Measurements from ENCODE around the gene GRK5. TPM values are rescaled to one million over a fixed set of nuclear protein-coding genes. Genes with fewer than 3 reads are reported as not detected.
A peak's percentile ranks its signal among the peaks of the same experiment; 100 is the strongest.

GRK5 gene
- total RNA-seq, 2 donors from 2014 or later = 24.8 to 28.1 TPM

DNA sequence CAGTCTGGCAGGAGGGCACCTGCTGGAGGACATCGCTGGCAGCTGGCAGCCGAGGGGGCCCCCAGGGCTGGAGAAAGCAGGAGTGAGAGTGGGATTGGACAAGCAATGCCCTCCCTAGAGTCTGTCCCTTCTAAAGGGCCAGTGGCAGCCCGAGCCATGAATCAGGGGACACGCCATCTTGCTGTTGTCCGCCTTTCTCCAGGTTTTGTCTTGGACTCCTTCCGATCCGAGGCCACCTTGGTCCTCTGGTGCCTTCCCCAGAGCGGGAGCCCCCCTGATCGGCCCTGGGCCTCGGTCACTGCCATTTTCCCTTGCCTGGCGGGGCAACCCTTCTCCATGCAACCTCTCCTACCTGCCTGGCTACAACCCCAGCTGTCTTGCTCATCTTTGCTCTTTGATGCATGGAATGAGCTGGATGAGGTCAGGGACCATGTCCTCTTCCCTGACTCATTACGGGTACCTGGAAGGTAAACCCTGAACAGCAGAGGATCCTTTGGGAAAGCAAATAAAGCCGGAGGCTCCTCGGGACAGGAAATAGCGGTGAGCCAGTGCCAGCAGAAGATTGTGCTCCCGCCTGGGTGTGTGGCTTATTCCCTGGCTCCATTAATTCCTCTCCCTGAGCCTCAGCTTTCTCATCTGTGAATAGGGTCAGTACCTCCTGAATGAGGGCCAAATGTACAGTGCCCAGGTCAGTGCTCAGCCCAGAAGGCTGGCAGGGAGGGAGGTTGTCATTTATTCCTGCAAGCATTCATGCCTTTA, 112.0 kb downstream of the GRK5 start:
- DNase-seq (no peak), ATAC-seq (replicated peaks in 1 of 2) (no peak)
- Mint-ChIP-seq H3K4me3 (no peak overlapping the region), H3K27ac (no peak overlapping the region), H3K27me3 (ENCODE audit: low read depth) (no peaks in the 10 kb centered on the region), H3K9me3 (no peaks in the 10 kb centered on the region), H3K36me3 (ENCODE audit: insufficient read depth in 2 of 2) (no peaks in the 10 kb centered on the region), H3K4me1 (ENCODE audit: low read depth) (peaks cover 60% of the 10 kb centered on the region)

DNA sequence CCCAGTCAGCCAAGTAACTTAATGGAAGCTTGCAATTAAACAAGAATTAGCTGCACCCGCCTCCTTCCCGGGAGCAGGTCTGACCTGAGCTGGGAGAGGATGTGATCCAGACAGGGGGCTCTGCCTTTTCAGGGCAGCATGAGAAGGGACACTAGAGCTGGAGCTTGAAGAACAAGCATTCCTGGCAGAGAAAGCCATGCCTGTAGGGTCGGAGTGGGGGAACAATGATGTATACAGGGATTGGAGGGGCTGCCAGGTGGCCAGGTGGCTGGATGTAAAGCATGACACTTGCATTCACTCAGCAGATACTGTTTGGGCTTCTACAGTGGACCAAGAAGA, 112.5 kb downstream of the GRK5 start:
- H3K27me3 Mint-ChIP-seq (ENCODE audit: low read depth) = no peaks in the 10 kb centered on the region
- ATAC-seq (replicated peaks in 1 of 2) (no peak), DNase-seq (no peak)
- H3K27ac Mint-ChIP-seq = no peak overlapping the region
- H3K4me1 Mint-ChIP-seq (ENCODE audit: low read depth) = peaks cover 54% of the 10 kb centered on the region
- no peak overlapping the region for H3K4me3 Mint-ChIP-seq
- H3K9me3 Mint-ChIP-seq = no peaks in the 10 kb centered on the region
- no peaks in the 10 kb centered on the region for H3K36me3 Mint-ChIP-seq (ENCODE audit: insufficient read depth in 2 of 2)

DNA sequence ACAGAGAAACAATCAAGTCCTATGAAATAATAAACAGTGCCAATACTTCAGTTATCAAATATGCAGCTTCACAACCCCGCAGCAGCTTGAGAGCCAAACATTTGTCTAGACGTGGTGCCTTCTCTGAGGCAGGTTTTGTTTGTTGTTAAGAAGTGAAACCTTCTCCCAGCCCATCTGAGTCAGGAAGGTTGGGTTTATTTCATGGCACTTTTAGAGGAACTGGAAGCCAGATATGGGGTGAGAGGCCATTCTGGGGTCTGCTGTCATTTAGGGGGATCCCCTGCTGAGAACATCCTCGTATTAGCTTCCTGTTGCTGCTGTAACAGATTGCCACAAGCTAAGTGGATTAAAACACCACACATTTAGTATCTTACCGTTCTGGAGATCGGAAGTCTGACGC, 113.6 kb downstream of the GRK5 start:
- Mint-ChIP-seq H3K4me3 (no peak overlapping the region), H3K36me3 (ENCODE audit: insufficient read depth in 2 of 2) (no peaks in the 10 kb centered on the region), H3K27me3 (ENCODE audit: low read depth) (no peaks in the 10 kb centered on the region), H3K4me1 (ENCODE audit: low read depth) (peaks cover 44% of the 10 kb centered on the region), H3K9me3 (no peaks in the 10 kb centered on the region), H3K27ac (no peak overlapping the region)
- ATAC-seq (replicated peaks in 1 of 2) (no peak), DNase-seq (no peak)

DNA sequence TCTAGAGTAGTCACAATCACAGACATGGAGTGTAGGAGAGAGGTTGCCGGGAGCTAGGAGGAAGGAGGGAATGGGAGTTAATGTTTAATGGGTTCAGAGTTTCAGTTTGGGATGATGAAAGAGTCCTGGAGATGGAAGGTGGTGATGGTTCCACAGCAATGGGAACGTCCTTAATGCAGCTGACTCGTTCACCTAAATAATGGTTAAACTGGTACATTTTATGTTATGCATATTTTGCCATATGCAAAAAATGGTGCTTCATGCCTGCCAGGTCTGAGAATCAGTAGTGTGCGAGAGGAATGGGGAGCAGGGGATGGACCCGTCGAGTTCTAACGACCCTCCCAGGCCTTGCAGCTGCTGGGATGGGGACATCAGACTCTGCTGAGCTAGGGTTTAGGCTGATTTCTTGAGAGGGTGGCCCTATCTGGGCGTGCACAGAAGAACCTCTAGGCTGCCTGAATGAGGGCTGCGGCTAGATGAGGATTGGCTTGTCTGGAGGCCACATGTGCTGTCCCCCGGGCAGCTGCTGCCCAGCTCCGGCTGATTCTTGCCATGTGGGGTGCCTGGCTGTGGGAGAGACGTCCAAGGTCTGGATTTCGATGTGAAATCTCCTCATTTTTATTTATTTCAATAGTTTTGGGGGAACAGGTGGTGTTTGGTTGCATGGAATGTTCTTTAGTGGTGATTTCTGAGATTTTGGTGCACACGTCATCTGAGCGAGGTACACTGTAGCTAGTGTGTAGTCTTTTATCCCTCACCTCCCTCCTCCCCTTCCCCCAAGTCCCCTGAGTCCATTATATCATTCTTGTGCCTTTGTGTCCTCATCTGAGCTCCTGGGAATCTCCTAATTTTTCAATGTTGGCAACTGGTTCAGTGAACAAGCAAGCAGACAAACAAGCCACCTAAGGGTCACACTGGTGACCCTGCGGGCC, 116.0 kb downstream of the GRK5 start:
- no peak overlapping the region for H3K4me3 Mint-ChIP-seq
- ATAC-seq (replicated peaks in 1 of 2) (no peak), DNase-seq (no peak)
- H3K4me1 Mint-ChIP-seq (ENCODE audit: low read depth) = peaks cover 31% of the 10 kb centered on the region
- no peaks in the 10 kb centered on the region for H3K27me3 Mint-ChIP-seq (ENCODE audit: low read depth)
- no peaks in the 10 kb centered on the region for H3K9me3 Mint-ChIP-seq
- H3K27ac Mint-ChIP-seq = no peak overlapping the region
- H3K36me3 Mint-ChIP-seq (ENCODE audit: insufficient read depth in 2 of 2) = no peaks in the 10 kb centered on the region

DNA sequence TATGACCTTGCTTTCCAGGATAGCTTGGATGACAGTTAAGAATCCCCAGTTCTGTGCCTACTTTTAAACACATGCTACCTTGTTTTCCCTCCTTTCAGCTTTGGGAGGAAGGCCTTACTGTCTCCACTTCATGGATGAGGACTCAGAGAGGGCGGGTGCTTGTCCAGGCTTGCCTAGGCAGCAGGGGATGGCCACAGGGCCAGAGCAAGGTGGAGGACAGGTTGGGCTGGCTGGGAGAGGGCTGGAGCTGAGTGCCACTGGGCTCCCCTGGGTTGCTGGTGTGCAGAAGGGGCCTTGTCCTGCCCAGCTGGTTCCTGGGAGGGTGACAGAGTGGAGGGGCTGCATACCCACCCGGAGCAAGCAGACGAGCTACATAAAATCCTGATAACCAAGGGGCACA, 117.8 kb downstream of the GRK5 start:
- DNase-seq (no peak), ATAC-seq (replicated peaks in 1 of 2) (no peak)
- Mint-ChIP-seq H3K4me3 (no peak overlapping the region), H3K27me3 (ENCODE audit: low read depth) (no peaks in the 10 kb centered on the region), H3K4me1 (ENCODE audit: low read depth) (peaks cover 26% of the 10 kb centered on the region), H3K36me3 (ENCODE audit: insufficient read depth in 2 of 2) (no peaks in the 10 kb centered on the region), H3K27ac (no peak overlapping the region), H3K9me3 (no peaks in the 10 kb centered on the region)

DNA sequence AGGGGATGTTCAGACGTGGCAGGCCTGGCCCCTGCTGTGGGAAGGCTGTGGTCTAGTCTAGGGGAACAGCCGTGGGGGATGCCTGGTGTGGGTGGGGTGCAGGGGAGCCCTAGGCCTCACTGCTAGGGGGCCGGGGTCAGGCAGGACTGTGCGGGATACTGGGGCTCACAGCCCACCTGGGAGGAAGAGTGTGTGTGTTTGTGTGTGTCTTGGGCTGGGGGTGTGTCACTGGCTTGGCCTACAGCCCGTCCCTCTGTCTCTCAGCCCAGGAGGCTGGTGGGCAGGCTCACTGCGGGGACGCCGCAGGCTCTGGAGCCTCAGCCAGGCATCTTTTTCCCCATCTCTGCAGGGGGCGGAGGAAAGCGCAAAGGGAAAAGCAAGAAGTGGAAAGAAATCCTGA, 118.8 kb downstream of the GRK5 start:
- Mint-ChIP-seq H3K27ac (no peak overlapping the region), H3K4me3 (no peak overlapping the region), H3K4me1 (ENCODE audit: low read depth) (peaks cover 18% of the 10 kb centered on the region), H3K27me3 (ENCODE audit: low read depth) (no peaks in the 10 kb centered on the region), H3K9me3 (no peaks in the 10 kb centered on the region), H3K36me3 (ENCODE audit: insufficient read depth in 2 of 2) (peaks cover 0 to 2% of the 10 kb centered on the region in 2 donors)
- DNase-seq (no peak), ATAC-seq (replicated peaks in 1 of 2) (no peak)

DNA sequence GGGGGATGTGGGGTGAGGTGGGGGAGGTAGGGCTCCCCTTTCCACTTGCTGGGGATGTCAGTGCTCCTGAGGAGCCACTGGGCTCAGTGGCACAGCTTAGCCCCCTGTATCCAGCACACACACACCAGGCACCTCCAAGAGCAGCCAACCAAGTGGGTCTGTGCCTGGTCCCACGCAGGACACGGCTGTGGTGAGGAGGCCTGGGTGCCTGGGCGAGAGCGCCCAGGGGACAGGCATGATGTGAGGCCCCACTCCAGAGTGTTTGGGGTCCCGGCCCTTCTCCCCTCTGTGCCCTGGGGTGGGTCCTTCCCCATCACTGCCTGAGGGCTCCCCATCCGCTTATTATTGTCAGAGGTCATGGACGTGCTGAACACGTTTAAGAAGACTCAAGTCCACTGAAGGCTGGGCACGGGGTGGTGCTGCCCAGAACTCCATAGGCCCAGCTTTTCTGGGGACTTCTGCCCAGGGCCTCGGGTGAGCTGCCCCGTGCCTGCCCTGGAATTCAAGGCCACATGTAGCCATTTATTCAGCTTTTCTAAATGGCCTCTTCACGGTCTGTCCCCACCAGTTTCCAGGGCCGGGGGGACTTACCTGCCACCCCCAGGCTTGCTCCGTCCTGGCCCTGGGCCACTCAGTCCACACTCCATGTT, 119.8 kb downstream of the GRK5 start:
- Mint-ChIP-seq H3K4me1 (ENCODE audit: low read depth) (peaks cover 10% of the 10 kb centered on the region), H3K4me3 (no peak overlapping the region), H3K9me3 (no peaks in the 10 kb centered on the region), H3K27ac (no peak overlapping the region), H3K27me3 (ENCODE audit: low read depth) (no peaks in the 10 kb centered on the region), H3K36me3 (ENCODE audit: insufficient read depth in 2 of 2) (peaks cover 0 to 2% of the 10 kb centered on the region in 2 donors)
- no peak for ATAC-seq (replicated peaks in 1 of 2)
- no peak for DNase-seq

DNA sequence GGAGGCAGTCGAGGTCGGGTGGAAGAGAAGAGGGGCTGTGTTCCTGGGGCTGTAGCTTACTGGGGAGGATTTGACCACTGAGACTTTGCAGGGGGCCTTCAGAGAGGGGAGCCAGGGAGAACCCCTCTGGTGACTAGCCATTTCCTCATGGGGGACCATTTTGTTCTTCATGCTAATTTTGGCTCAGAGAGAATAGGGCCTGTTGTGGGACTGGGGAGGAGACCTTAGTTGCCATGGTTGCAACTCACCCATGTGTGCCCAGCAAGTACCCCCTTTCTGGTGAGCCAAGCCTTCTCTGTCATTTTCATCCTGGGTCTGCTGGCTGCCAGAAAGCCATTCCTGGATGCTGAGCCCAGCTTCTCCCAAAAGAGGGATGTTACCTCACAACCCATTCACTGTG, 120.9 kb downstream of the GRK5 start:
- DNase-seq (no peak), ATAC-seq (replicated peaks in 1 of 2) (no peak)
- H3K36me3 Mint-ChIP-seq (ENCODE audit: insufficient read depth in 2 of 2) = peaks cover 0 to 2% of the 10 kb centered on the region in 2 donors
- no peak overlapping the region for H3K4me3 Mint-ChIP-seq
- peaks cover 20% of the 10 kb centered on the region for H3K4me1 Mint-ChIP-seq (ENCODE audit: low read depth)
- H3K27ac Mint-ChIP-seq = no peak overlapping the region
- no peaks in the 10 kb centered on the region for H3K9me3 Mint-ChIP-seq
- H3K27me3 Mint-ChIP-seq (ENCODE audit: low read depth) = no peaks in the 10 kb centered on the region

DNA sequence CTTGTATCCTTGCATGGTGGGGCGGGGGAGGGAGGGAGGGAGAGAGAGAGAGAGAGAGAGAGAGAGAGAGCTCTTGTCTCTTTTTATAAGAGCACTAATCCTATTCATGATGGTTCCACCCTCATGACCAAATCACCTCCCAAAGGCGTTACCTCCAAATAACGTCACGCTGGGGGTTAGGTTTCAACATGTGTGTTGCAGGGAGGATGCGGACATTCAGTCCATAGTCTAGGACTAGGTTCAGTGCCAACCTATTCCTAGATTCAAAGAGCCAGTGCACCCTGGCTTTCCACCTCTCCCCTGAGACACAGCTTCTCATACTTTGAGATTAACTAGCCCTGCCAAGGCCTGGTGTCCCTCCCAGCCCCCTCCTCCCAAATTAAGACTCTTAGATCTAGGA, 123.0 kb downstream of the GRK5 start:
- H3K4me3 Mint-ChIP-seq = no peak overlapping the region

DNA sequence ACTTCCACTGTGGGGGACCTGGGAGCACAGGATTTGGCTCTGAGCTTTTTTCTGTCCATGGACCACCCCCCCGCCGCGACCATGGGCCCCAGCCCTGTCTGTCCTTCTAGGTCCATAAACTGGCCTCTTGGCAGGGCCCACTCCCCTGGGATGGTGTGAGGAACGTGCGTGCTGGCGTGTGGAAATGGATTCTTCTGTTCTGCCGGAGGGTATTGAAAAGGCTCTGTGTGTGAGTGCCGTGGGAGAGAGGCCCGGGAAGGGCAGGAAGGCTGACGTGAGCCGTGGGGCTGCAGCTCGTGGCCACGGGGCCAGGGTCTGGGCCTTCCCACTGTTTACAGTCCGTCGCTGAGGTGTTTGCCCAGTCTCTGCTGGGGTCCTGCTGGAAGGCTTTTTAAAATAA, 123.7 kb downstream of the GRK5 start:
- no peaks in the 10 kb centered on the region for H3K9me3 Mint-ChIP-seq
- no peak for ATAC-seq (replicated peaks in 1 of 2)
- peaks cover 32% of the 10 kb centered on the region for H3K4me1 Mint-ChIP-seq (ENCODE audit: low read depth)

More for the DNA sequence above, 123.0 kb downstream of the GRK5 start:
- H3K27ac Mint-ChIP-seq = no peak overlapping the region
- no peaks in the 10 kb centered on the region for H3K27me3 Mint-ChIP-seq (ENCODE audit: low read depth)
- ATAC-seq (replicated peaks in 1 of 2) = no peak
- H3K36me3 Mint-ChIP-seq (ENCODE audit: insufficient read depth in 2 of 2) = peaks cover 0 to 6% of the 10 kb centered on the region in 2 donors
- no peak for DNase-seq
- H3K4me1 Mint-ChIP-seq (ENCODE audit: low read depth) = peaks cover 32% of the 10 kb centered on the region
- H3K9me3 Mint-ChIP-seq = no peaks in the 10 kb centered on the region

DNA sequence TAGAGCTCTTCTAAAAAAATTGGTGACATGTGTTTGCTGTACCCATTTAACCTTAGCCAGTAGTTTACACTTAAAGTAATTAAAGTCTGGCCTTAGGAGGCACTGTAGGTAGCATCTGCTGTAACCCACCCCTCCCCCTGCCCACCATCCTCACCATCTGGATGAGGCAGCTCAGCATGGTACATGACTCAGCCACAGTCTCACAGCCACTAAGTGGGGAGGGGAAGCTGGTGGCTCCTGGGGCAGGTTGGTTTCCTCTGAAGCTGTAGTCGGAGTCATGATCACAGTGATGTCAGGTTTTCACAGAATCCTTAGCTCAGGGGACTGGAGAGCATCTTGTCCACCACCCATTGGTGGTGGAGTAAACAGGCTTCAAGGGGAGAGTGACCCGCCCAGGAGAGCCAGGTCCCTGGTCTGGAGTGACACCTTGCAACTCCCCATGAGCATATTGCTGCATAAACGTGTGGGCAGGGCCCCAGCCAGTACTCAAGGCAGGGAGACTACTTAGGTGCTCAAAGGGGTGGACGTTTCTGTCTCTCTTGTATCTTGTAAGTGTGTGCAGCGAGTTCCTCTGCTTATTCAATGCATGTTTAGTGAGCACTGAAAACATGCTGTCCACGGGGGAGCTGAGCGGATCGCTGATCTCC, 125.9 kb downstream of the GRK5 start:
- Mint-ChIP-seq H3K36me3 (ENCODE audit: insufficient read depth in 2 of 2) (peaks cover 2 to 7% of the 10 kb centered on the region in 2 donors), H3K27ac (no peak overlapping the region), H3K4me3 (no peak overlapping the region), H3K4me1 (ENCODE audit: low read depth) (peaks cover 27% of the 10 kb centered on the region), H3K27me3 (ENCODE audit: low read depth) (no peaks in the 10 kb centered on the region), H3K9me3 (no peaks in the 10 kb centered on the region)
- peak; percentile 99 for ATAC-seq (replicated peaks in 1 of 2)
- peak; percentile 62 to 72 for DNase-seq

More for the DNA sequence above, 123.7 kb downstream of the GRK5 start:
- Mint-ChIP-seq H3K4me3 (no peak overlapping the region), H3K27me3 (ENCODE audit: low read depth) (no peaks in the 10 kb centered on the region), H3K27ac (no peak overlapping the region), H3K36me3 (ENCODE audit: insufficient read depth in 2 of 2) (peaks cover 0 to 6% of the 10 kb centered on the region in 2 donors)
- DNase-seq = no peak

DNA sequence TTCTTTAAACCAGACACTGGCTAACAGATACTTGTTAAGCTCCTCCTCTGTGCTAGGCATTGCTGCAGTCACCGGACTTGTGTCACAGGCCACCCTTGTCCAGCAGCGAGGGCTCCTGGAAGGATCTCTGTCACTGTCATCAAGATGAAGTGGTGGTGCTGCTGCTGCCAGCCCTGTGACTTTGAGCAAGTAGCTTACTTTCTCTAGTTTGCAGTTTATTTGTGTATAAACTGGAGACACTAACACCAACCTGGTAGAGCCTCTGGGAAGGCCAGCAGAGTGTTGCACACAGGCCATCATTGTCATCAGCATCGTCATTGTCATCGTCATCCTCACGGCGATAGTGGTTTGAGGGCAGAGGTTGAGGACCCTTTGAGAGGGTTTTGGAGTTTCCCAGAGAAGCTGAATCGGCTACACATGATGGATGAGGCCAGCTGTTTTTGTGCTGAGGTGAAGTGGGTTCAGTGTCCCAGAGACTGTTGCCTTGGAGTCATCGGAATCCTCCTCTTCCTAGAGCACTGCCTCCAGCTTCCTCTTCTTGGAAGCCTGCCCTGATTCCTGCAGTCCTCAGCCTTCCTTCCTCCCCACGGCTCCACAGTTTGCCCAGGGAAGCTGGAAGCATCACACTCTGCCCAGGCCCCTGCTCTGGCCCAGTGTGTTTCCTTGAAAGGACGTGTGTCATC, 128.4 kb downstream of the GRK5 start:
- Mint-ChIP-seq H3K36me3 (ENCODE audit: insufficient read depth in 2 of 2) (peaks cover 2 to 7% of the 10 kb centered on the region in 2 donors), H3K9me3 (no peaks in the 10 kb centered on the region), H3K4me3 (no peak overlapping the region), H3K27ac (no peak overlapping the region), H3K27me3 (ENCODE audit: low read depth) (no peaks in the 10 kb centered on the region), H3K4me1 (ENCODE audit: low read depth) (peaks cover 27% of the 10 kb centered on the region)
- ATAC-seq (replicated peaks in 1 of 2) (no peak), DNase-seq (no peak)

Data from activated T-cell treated with anti-CD3 and anti-CD28 coated beads, Interleukin-2, amount 50 U/mL, for 72 hours (primary cell).